K562 (cell line): ENCODE results near the gene CATSPER4. TPM values are rescaled to one million over a fixed set of nuclear protein-coding genes. Genes with fewer than 3 reads are reported as not detected.

Experiments used
- EP400 ChIP-seq: fragments of 450-650 bp; IDR thresholded peaks from 2 replicates; pipeline ENCODE4 v1.6.1; 2017; ENCODE audit warnings: antibody characterized with exemption, mild to moderate bottlenecking, moderate library complexity
- FOXO4 ChIP-seq: fragments of 450-650 bp; formaldehyde crosslinking; IDR thresholded peaks from 2 replicates; pipeline ENCODE4 v1.4.0; 2020; ENCODE audit warnings: mild to moderate bottlenecking, moderate library complexity
- JUN ChIP-seq, 2 experiments: sonication (generic) in 1 of 2; formaldehyde crosslinking in 1 of 2; IDR thresholded peaks; 2 replicates each; pipeline versions ENCODE4 v1.6.1 to v1.8.0; 2012 to 2022; ENCODE audit warnings: borderline replicate concordance in 2 of 2, mild to moderate bottlenecking in 2 of 2, improper control_type of control experiment in 1 of 2, low read depth in 1 of 2, low read length in 1 of 2, missing genetic modification reagents in 1 of 2
- NEUROD1 ChIP-seq: fragments of 150-350 bp; IDR thresholded peaks from 2 replicates; pipeline ENCODE4 v1.6.1; 2014; ENCODE audit warnings: borderline replicate concordance, low read length, low read depth; ENCODE audit not compliant: partially characterized antibody
- SRSF3 ChIP-seq: fragments of 200-400 bp; formaldehyde crosslinking; IDR thresholded peaks from 2 replicates; pipeline ENCODE4 v1.6.1; 2016; ENCODE audit warnings: mild to moderate bottlenecking, low read length, moderate library complexity; ENCODE audit not compliant: insufficient read depth
- SRSF7 ChIP-seq: fragments of 200-400 bp; formaldehyde crosslinking; optimal IDR thresholded peaks from 2 replicates; pipeline ENCODE3; 2017; ENCODE audit warnings: mild to moderate bottlenecking, low read depth, low read length
- TOE1 ChIP-seq, 2 experiments: fragments of 450-650 bp in 1 of 2; sonication (generic) in 1 of 2; formaldehyde crosslinking in 1 of 2; IDR thresholded peaks; 2 replicates each; pipeline versions ENCODE4 v1.7.1 to v1.8.0; 2016 to 2022; ENCODE audit warnings: borderline replicate concordance in 2 of 2, mild to moderate bottlenecking in 2 of 2, antibody characterized with exemption in 1 of 2, inconsistent platforms in 1 of 2, low read depth in 1 of 2, missing genetic modification reagents in 1 of 2, moderate library complexity in 1 of 2
- ZNF134 ChIP-seq: fragments of 250-450 bp; sonication (Bioruptor Pico); conservative IDR thresholded peaks from 2 replicates; pipeline ENCODE4 v1.4.0; 2020
- polyA plus RNA-seq, 8 experiments: library from polyadenylated mRNA; depleted of rRNA in 4 of 8; stranded (reverse) in 5 of 8; unstranded in 3 of 8; fragments of >200 nt; fragmentation: Nextera tagmentation in 2 of 8; fragmentation: Illumina TruSeq in 1 of 8; extraction: Ambion mirVana in 2 of 8; extraction: Trizol in 1 of 8; gene quantifications; 2 replicates each; pipeline versions ENCODE4 v1.2.1 to v1.2.3, GENCODE V29; 2011 to 2014; ENCODE audit warnings: inconsistent platforms in 1 of 8, missing spikeins in 1 of 8
- total RNA-seq, 7 experiments: library from RNA; depleted of rRNA in 6 of 7; stranded (reverse); fragments of >200 nt in 6 of 7; fragmentation: Illumina TruSeq in 2 of 7; extraction: Trizol in 2 of 7; gene quantifications; 2 replicates each; pipeline versions ENCODE4 v1.2.1 to v1.2.3, GENCODE V29; 2011 to 2021; ENCODE audit warnings: low replicate concordance in 1 of 7
- TF ChIP-seq, protein P1 (sequence below), 2 experiments: fragments of 450-650 bp in 1 of 2; sonication (generic) in 1 of 2; formaldehyde crosslinking in 1 of 2; IDR thresholded peaks; 2 replicates each; pipeline versions ENCODE4 v1.7.1 to v1.9.0; 2016 to 2022; ENCODE audit warnings: inconsistent platforms in 1 of 2, mild to moderate bottlenecking in 1 of 2, missing genetic modification reagents in 1 of 2
- TF ChIP-seq, protein P2 (sequence below): fragments of 250-450 bp; sonication (Bioruptor Pico); IDR thresholded peaks from 2 replicates; pipeline ENCODE4 v1.8.0; 2021; ENCODE audit warnings: borderline replicate concordance, mild to moderate bottlenecking, moderate library complexity; ENCODE audit not compliant: poor library complexity, severe bottlenecking
- TF ChIP-seq, protein P3 (sequence below): fragments of 450-650 bp; IDR thresholded peaks from 2 replicates; pipeline ENCODE4 v1.6.1; 2016; ENCODE audit warnings: antibody characterized with exemption

Gene CATSPER4
- total and polyA plus RNA-seq, 9 of the 15 experiments (the other 6 are each of a cell fraction or from before 2014, with no cell fraction given), result 0.04 to 0.13 TPM; not detected in 7

GRCh38 chr1:26234644-26235370 lies 44.4 kb downstream of the CATSPER4 start (continued):
- TF ChIP-seq, protein P1, sequence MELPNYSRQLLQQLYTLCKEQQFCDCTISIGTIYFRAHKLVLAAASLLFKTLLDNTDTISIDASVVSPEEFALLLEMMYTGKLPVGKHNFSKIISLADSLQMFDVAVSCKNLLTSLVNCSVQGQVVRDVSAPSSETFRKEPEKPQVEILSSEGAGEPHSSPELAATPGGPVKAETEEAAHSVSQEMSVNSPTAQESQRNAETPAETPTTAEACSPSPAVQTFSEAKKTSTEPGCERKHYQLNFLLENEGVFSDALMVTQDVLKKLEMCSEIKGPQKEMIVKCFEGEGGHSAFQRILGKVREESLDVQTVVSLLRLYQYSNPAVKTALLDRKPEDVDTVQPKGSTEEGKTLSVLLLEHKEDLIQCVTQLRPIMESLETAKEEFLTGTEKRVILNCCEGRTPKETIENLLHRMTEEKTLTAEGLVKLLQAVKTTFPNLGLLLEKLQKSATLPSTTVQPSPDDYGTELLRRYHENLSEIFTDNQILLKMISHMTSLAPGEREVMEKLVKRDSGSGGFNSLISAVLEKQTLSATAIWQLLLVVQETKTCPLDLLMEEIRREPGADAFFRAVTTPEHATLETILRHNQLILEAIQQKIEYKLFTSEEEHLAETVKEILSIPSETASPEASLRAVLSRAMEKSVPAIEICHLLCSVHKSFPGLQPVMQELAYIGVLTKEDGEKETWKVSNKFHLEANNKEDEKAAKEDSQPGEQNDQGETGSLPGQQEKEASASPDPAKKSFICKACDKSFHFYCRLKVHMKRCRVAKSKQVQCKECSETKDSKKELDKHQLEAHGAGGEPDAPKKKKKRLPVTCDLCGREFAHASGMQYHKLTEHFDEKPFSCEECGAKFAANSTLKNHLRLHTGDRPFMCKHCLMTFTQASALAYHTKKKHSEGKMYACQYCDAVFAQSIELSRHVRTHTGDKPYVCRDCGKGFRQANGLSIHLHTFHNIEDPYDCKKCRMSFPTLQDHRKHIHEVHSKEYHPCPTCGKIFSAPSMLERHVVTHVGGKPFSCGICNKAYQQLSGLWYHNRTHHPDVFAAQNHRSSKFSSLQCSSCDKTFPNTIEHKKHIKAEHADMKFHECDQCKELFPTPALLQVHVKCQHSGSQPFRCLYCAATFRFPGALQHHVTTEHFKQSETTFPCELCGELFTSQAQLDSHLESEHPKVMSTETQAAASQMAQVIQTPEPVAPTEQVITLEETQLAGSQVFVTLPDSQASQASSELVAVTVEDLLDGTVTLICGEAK (IDR thresholded peaks at IDR 0.05), result peak; percentile 60; the same call in 1 of the 2 replicates
- TF ChIP-seq, protein P1 (CRISPR knock-in tag; IDR thresholded peaks at IDR 0.05), result no peak
- TF ChIP-seq ZNF134 (no peak), FOXO4 (CRISPR knock-in tag) (no peak), SRSF7 (no peak), JUN (IDR thresholded peaks at IDR 0.05; ENCODE audit: borderline replicate concordance, low read depth, low read length) (no peak), JUN (CRISPR knock-in tag; IDR thresholded peaks at IDR 0.05; ENCODE audit: borderline replicate concordance) (peak; percentile 6; the same call in 1 of the 2 replicates), TOE1 (IDR thresholded peaks at IDR 0.05; ENCODE audit: borderline replicate concordance) (no peak), TOE1 (CRISPR knock-in tag; IDR thresholded peaks at IDR 0.05; ENCODE audit: borderline replicate concordance, low read depth) (0 out of 2 replicates have a peak, but pooled peaks have one; percentile 7), NEUROD1 (no peak), SRSF3 (0 out of 2 replicates have a peak, but pooled peaks have one; percentile 16), EP400 (peak; percentile 31)
- TF ChIP-seq, protein P2, sequence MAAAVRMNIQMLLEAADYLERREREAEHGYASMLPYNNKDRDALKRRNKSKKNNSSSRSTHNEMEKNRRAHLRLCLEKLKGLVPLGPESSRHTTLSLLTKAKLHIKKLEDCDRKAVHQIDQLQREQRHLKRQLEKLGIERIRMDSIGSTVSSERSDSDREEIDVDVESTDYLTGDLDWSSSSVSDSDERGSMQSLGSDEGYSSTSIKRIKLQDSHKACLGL, result no peak
- TF ChIP-seq, protein P3, sequence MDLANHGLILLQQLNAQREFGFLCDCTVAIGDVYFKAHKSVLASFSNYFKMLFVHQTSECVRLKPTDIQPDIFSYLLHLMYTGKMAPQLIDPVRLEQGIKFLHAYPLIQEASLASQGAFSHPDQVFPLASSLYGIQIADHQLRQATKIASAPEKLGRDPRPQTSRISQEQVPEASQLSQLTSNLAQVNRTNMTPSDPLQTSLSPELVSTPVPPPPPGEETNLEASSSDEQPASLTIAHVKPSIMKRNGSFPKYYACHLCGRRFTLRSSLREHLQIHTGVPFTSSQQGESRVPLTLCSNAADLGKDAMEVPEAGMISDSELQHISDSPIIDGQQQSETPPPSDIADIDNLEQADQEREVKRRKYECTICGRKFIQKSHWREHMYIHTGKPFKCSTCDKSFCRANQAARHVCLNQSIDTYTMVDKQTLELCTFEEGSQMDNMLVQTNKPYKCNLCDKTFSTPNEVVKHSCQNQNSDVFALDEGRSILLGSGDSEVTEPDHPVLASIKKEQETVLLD, result peak; percentile 13; the same call in 1 of the 2 replicates
